ENCODE results near the gene CRB2.

DNA sequence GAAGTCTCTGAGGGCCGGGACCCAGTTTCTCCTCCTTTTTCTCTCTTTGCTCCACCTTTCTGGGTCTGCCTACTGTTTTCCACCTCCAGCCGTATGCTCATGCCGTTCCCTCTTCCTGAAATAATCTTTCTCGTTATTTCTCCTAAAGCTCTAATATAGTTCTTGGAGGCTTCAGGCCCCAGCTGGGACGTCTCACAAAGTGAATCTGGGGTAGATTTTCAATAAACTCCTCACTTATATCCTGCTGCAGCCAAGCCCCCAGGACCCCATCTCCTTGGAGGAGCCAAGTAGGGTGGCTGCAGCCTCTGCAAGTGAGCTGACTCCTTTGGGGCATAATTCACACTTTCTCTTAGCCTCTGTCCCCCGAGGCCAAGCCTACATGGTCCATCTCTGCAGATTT, 14.2 kb upstream of the CRB2 start:
- TF ChIP-seq ESRRG (CRISPR knock-in tag; IDR thresholded peaks at IDR 0.05) (no peak), SNAI2 (CRISPR knock-in tag; IDR thresholded peaks at IDR 0.05) (no peak), ARNTL (CRISPR knock-in tag; IDR thresholded peaks at IDR 0.05; ENCODE audit: borderline replicate concordance, low read depth) (no peak), ZNF565 (CRISPR knock-in tag; conservative IDR thresholded peaks at IDR 0.05; ENCODE audit: low read depth) (no peak), RARB (CRISPR knock-in tag; IDR thresholded peaks at IDR 0.05) (no peak)
- TF ChIP-seq, protein P1, sequence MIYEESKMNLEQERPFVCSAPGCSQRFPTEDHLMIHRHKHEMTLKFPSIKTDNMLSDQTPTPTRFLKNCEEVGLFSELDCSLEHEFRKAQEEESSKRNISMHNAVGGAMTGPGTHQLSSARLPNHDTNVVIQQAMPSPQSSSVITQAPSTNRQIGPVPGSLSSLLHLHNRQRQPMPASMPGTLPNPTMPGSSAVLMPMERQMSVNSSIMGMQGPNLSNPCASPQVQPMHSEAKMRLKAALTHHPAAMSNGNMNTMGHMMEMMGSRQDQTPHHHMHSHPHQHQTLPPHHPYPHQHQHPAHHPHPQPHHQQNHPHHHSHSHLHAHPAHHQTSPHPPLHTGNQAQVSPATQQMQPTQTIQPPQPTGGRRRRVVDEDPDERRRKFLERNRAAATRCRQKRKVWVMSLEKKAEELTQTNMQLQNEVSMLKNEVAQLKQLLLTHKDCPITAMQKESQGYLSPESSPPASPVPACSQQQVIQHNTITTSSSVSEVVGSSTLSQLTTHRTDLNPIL (CRISPR knock-in tag; IDR thresholded peaks at IDR 0.05; ENCODE audit: low read depth) = no peak
- TF ChIP-seq, protein P2, sequence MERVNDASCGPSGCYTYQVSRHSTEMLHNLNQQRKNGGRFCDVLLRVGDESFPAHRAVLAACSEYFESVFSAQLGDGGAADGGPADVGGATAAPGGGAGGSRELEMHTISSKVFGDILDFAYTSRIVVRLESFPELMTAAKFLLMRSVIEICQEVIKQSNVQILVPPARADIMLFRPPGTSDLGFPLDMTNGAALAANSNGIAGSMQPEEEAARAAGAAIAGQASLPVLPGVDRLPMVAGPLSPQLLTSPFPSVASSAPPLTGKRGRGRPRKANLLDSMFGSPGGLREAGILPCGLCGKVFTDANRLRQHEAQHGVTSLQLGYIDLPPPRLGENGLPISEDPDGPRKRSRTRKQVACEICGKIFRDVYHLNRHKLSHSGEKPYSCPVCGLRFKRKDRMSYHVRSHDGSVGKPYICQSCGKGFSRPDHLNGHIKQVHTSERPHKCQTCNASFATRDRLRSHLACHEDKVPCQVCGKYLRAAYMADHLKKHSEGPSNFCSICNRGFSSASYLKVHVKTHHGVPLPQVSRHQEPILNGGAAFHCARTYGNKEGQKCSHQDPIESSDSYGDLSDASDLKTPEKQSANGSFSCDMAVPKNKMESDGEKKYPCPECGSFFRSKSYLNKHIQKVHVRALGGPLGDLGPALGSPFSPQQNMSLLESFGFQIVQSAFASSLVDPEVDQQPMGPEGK (CRISPR knock-in tag; IDR thresholded peaks at IDR 0.05; ENCODE audit: borderline replicate concordance) = no peak
